H9 (cell line): Measurements from ENCODE around the gene OSBPL8. TPM values are rescaled to one million over a fixed set of nuclear protein-coding genes. Genes with fewer than 3 reads are reported as not detected.

Source experiments
- DNase-seq: peaks from one replicate; pipeline ENCODE4 v3.0.0-alpha.2; 2017
- H2AFZ ChIP-seq: one replicate; pipeline ENCODE4 v1.6.1; 2013; ENCODE audit warnings: mild to moderate bottlenecking, low read length, control low read depth, moderate library complexity
- H2AK5ac ChIP-seq: 2 replicates; pipeline ENCODE4 v1.6.1; 2013; ENCODE audit warnings: low read length, control low read depth, mixed read lengths; ENCODE audit not compliant: insufficient read length
- H2BK120ac ChIP-seq: one replicate; pipeline ENCODE4 v1.6.1; 2013; ENCODE audit warnings: low read depth, mild to moderate bottlenecking, low read length, control low read depth, inconsistent platforms; ENCODE audit not compliant: poor library complexity, severe bottlenecking
- H2BK12ac ChIP-seq: 2 replicates; pipeline ENCODE4 v1.6.1; 2013; ENCODE audit warnings: low read length, control low read depth, mixed read lengths, low read depth; ENCODE audit not compliant: insufficient read length
- H2BK15ac ChIP-seq: 2 replicates; pipeline ENCODE4 v1.6.1; 2013; ENCODE audit warnings: low read depth, low read length, control low read depth
- H2BK20ac ChIP-seq: one replicate; pipeline ENCODE4 v1.6.1; 2013; ENCODE audit warnings: low read depth, mild to moderate bottlenecking, low read length, control low read depth, inconsistent platforms; ENCODE audit not compliant: poor library complexity, severe bottlenecking
- H2BK5ac ChIP-seq: 2 replicates; pipeline ENCODE4 v1.6.1; 2013; ENCODE audit warnings: low read length, control low read depth, mixed read lengths; ENCODE audit not compliant: insufficient read length
- H3K14ac ChIP-seq: 2 replicates; pipeline ENCODE4 v1.6.1; 2013; ENCODE audit warnings: low read length, control low read depth; ENCODE audit not compliant: insufficient read depth
- H3K18ac ChIP-seq: 2 replicates; pipeline ENCODE4 v1.6.1; 2013; ENCODE audit warnings: low read depth, mild to moderate bottlenecking, mixed read lengths, low read length, control low read depth; ENCODE audit not compliant: insufficient read length
- H3K23ac ChIP-seq: 2 replicates; pipeline ENCODE4 v1.6.1; 2013; ENCODE audit warnings: low read length, control low read depth, mixed read lengths, low read depth; ENCODE audit not compliant: insufficient read length
- H3K23me2 ChIP-seq: 2 replicates; pipeline ENCODE4 v1.6.1; 2013; ENCODE audit warnings: low read depth, mild to moderate bottlenecking, mixed read lengths, low read length, control low read depth; ENCODE audit not compliant: insufficient read length, poor library complexity, severe bottlenecking
- H3K27ac ChIP-seq: 2 replicates; pipeline ENCODE4 v1.5.1; 2013; ENCODE audit warnings: low read length, control low read depth, mixed read lengths, low read depth; ENCODE audit not compliant: insufficient read length
- H3K27me3 ChIP-seq: 2 replicates; pipeline ENCODE4 v1.6.1; 2013; ENCODE audit warnings: low read length, control low read depth, inconsistent platforms; ENCODE audit not compliant: insufficient read depth
- H3K4ac ChIP-seq: 2 replicates; pipeline ENCODE4 v1.6.1; 2013; ENCODE audit warnings: low read depth, mild to moderate bottlenecking, control low read depth, inconsistent platforms, low read length, moderate library complexity
- H3K4me1 ChIP-seq: 2 replicates; pipeline ENCODE4 v1.6.1; 2013; ENCODE audit warnings: low read length, control low read depth, inconsistent platforms; ENCODE audit not compliant: insufficient read depth
- H3K4me2 ChIP-seq: 2 replicates; pipeline ENCODE4 v1.6.1; 2013; ENCODE audit warnings: low read length, control low read depth, mixed read lengths; ENCODE audit not compliant: insufficient read length, insufficient read depth
- H3K56ac ChIP-seq: 2 replicates; pipeline ENCODE4 v1.6.1; 2013; ENCODE audit warnings: low read depth, mild to moderate bottlenecking, mixed read lengths, low read length, control low read depth; ENCODE audit not compliant: insufficient read length
- H3K79me1 ChIP-seq: 2 replicates; pipeline ENCODE4 v1.6.1; 2013; ENCODE audit warnings: low read depth, mild to moderate bottlenecking, moderate library complexity, low read length, control low read depth, inconsistent platforms; ENCODE audit not compliant: insufficient read depth, poor library complexity, severe bottlenecking
- H3K79me2 ChIP-seq: 2 replicates; pipeline ENCODE4 v1.6.1; 2013; ENCODE audit warnings: low read length, control low read depth, inconsistent platforms; ENCODE audit not compliant: insufficient read depth
- H3K9ac ChIP-seq: 2 replicates; pipeline ENCODE4 v1.6.1; 2013; ENCODE audit warnings: low read length, control low read depth, mixed read lengths; ENCODE audit not compliant: insufficient read length; ENCODE audit errors: extremely low read depth
- H3K9me3 ChIP-seq: one replicate; pipeline ENCODE4 v1.6.1; 2013; ENCODE audit warnings: low read depth, low read length, inconsistent platforms; ENCODE audit not compliant: control insufficient read depth
- H3T11ph ChIP-seq: one replicate; pipeline ENCODE4 v1.6.1; 2013; ENCODE audit warnings: mild to moderate bottlenecking, low read length, control low read depth, inconsistent platforms
- H4K20me1 ChIP-seq: one replicate; pipeline ENCODE4 v1.6.1; 2013; ENCODE audit not compliant: control insufficient read depth, insufficient read length, insufficient read depth
- H4K5ac ChIP-seq: 2 replicates; pipeline ENCODE4 v1.6.1; 2013; ENCODE audit warnings: low read depth, mild to moderate bottlenecking, mixed read lengths, low read length, control low read depth; ENCODE audit not compliant: insufficient read length
- H4K8ac ChIP-seq: replicated peaks from 2 replicates; pipeline ENCODE4 v1.6.1; 2013; ENCODE audit warnings: low read length, control low read depth, mixed read lengths, low read depth; ENCODE audit not compliant: insufficient read length
- H4K91ac ChIP-seq: 2 replicates; pipeline ENCODE4 v1.6.1; 2013; ENCODE audit warnings: low read depth, mild to moderate bottlenecking, moderate library complexity, mixed read lengths, low read length, control low read depth; ENCODE audit not compliant: insufficient read length
- H3K27ac Mint-ChIP-seq, 3 experiments: 2 replicates in 2 of 3; 3 replicates in 1 of 3; pipeline ENCODE4 v1.8.0; 2020 to 2021; ENCODE audit warnings: mixed read lengths in 3 of 3, mild to moderate bottlenecking in 1 of 3, moderate library complexity in 1 of 3
- H3K27me3 Mint-ChIP-seq: 2 replicates; pipeline ENCODE4 v1.8.0; 2021; ENCODE audit warnings: low read depth, mild to moderate bottlenecking, moderate library complexity, mixed read lengths
- H3K36me3 Mint-ChIP-seq, 3 experiments: 2 replicates in 2 of 3; 3 replicates in 1 of 3; pipeline ENCODE4 v1.8.0; 2020 to 2021; ENCODE audit warnings: low read depth in 3 of 3, mixed read lengths in 3 of 3; ENCODE audit not compliant: insufficient read depth in 1 of 3
- H3K4me1 Mint-ChIP-seq, 2 experiments: 2 replicates each; pipeline ENCODE4 v1.8.0; 2020; ENCODE audit warnings: mixed read lengths in 2 of 2
- H3K4me3 Mint-ChIP-seq, 2 experiments: 2 replicates in 1 of 2; 3 replicates in 1 of 2; pipeline ENCODE4 v1.8.0; 2020 to 2021; ENCODE audit warnings: mild to moderate bottlenecking in 2 of 2, mixed read lengths in 2 of 2, moderate library complexity in 1 of 2
- H3K9me3 Mint-ChIP-seq, 2 experiments: 2 replicates in 1 of 2; 3 replicates in 1 of 2; pipeline ENCODE4 v1.8.0; 2020; ENCODE audit warnings: mild to moderate bottlenecking in 2 of 2, mixed read lengths in 2 of 2, moderate library complexity in 1 of 2
- WGBS: extraction: QIAGEN DNeasy Blood & Tissue Kit; methylation state at CpG from one replicate; pipeline ENCODE4 v1.1.7; 2013; ENCODE audit warnings: missing lambda C conversion rate, low lambda C conversion rate, mixed read lengths; ENCODE audit not compliant: insufficient read length; ENCODE audit errors: extremely low coverage; 5-methylcytosine and 5-hydroxymethylcytosine counted together
- total RNA-seq: library from RNA; stranded (reverse); gene quantifications from 2 replicates; pipeline ENCODE4 v1.2.1, GENCODE V29; 2021
- TF ChIP-seq, protein P1 (sequence below): fragments of 200-600 bp; sonication (generic); conservative IDR thresholded peaks from 3 replicates; pipeline ENCODE4 v1.8.0; 2021; ENCODE audit warnings: antibody characterized with exemption, mild to moderate bottlenecking

OSBPL8 gene
- total RNA-seq, 1 experiment from 2014 or later, result 61.2 TPM

DNA sequence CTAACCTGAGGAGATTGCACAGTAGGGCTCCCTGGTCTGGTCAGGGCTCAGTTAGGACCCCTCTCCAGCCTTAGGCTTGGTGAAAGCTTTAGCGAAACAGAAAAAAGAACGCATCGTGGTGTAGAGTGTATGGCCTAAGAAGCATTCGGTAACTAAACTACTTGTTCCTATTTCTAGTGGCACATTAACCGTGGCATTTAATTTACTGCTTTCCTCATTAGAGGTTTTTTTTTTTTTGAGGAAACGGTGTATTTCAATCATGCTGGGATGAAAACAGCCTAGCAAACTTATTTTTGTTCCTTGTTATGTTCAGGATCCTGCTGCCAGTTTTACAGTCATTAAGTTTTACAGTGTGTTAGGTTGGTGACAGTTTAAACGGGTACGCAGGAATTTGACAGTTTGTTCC, 518 bp upstream of the OSBPL8 start:
- peak overlapping the region; percentile 43 for H3K27ac ChIP-seq
- H2BK120ac ChIP-seq, result no peak overlapping the region
- H4K5ac ChIP-seq, result no peak overlapping the region
- no CpG with 5 or more reads among the region's 8 CpGs for WGBS
- H3K9me3 ChIP-seq, result no peaks in the 10 kb centered on the region
- no peak overlapping the region for H4K91ac ChIP-seq
- H3K14ac ChIP-seq, result peak overlapping the region; percentile 3; the same call in 1 of the 2 replicates
- H3T11ph ChIP-seq, result no peak overlapping the region
- DNase-seq, result no peak
- H3K23ac ChIP-seq, result no peak overlapping the region
- H2BK12ac ChIP-seq, result no peak overlapping the region
- no peak overlapping the region for H4K8ac ChIP-seq
- Mint-ChIP-seq H3K27me3 (no peaks in the 10 kb centered on the region), H3K9me3 (no peaks in the 10 kb centered on the region), H3K4me3 (peak overlapping the region; percentile 92 to 96), H3K27ac (peak overlapping the region; percentile 96 to 97 (median 97); a peak in 6 of 7 replicates), H3K36me3 (no peaks in the 10 kb centered on the region), H3K4me1 (peaks cover 21 to 22% of the 10 kb centered on the region in 2 experiments)
- no peaks in the 10 kb centered on the region for H3K79me1 ChIP-seq
- H3K4ac ChIP-seq, result no peak overlapping the region
- peak overlapping the region; percentile 36 for H3K9ac ChIP-seq
- H3K23me2 ChIP-seq, result peaks cover 4% of the 10 kb centered on the region
- H2BK15ac ChIP-seq, result no peak overlapping the region
- H3K4me1 ChIP-seq, result no peaks in the 10 kb centered on the region; the same call in 1 of the 2 replicates
- no peaks in the 10 kb centered on the region for H4K20me1 ChIP-seq
- H3K56ac ChIP-seq, result no peak overlapping the region
- H2AFZ ChIP-seq, result no peak overlapping the region
- peak overlapping the region; percentile 2 for H3K18ac ChIP-seq
- H3K27me3 ChIP-seq, result no peaks in the 10 kb centered on the region
- H2BK5ac ChIP-seq, result no peak overlapping the region
- peak overlapping the region; percentile 53 for H3K4me2 ChIP-seq
- TF ChIP-seq, protein P1, sequence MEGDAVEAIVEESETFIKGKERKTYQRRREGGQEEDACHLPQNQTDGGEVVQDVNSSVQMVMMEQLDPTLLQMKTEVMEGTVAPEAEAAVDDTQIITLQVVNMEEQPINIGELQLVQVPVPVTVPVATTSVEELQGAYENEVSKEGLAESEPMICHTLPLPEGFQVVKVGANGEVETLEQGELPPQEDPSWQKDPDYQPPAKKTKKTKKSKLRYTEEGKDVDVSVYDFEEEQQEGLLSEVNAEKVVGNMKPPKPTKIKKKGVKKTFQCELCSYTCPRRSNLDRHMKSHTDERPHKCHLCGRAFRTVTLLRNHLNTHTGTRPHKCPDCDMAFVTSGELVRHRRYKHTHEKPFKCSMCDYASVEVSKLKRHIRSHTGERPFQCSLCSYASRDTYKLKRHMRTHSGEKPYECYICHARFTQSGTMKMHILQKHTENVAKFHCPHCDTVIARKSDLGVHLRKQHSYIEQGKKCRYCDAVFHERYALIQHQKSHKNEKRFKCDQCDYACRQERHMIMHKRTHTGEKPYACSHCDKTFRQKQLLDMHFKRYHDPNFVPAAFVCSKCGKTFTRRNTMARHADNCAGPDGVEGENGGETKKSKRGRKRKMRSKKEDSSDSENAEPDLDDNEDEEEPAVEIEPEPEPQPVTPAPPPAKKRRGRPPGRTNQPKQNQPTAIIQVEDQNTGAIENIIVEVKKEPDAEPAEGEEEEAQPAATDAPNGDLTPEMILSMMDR, result no peak
- no peak overlapping the region for H2AK5ac ChIP-seq
- H3K79me2 ChIP-seq, result peaks cover 4% of the 10 kb centered on the region; the same call in 1 of the 2 replicates
- H2BK20ac ChIP-seq, result no peak overlapping the region
